GM10248 (cell line): Measurements from ENCODE around the gene GNL3.

Experiments
- CTCF ChIA-PET: fragments of 300-600 bp; sonication (Branson Sonifier 250); formaldehyde crosslinking; extraction: SDS; loops from one replicate; lab custom pipeline; 2021; ENCODE audit warnings: antibody characterized with exemption; lab: Yijun Ruan, JAX
- POLR2A ChIA-PET: fragments of 350-650 bp; sonication (Branson Sonifier 250); formaldehyde crosslinking; extraction: SDS; loops from one replicate; lab custom pipeline; 2020; ENCODE audit warnings: antibody characterized with exemption; lab: Yijun Ruan, JAX
- DNase-seq: peaks from one replicate; pipeline ENCODE4 v3.0.0; 2012; ENCODE audit errors: extremely low spot score
- TF ChIP-seq, protein P1 (sequence below): IDR thresholded peaks from 2 replicates; pipeline ENCODE4 v1.5.1; 2012; ENCODE audit warnings: mild to moderate bottlenecking, low read depth; ENCODE audit errors: extremely low read depth, missing control alignments, control extremely low read depth

GNL3 gene

GRCh38 chr3:52694528-52695189 lies 8.8 kb downstream of the GNL3 start:
- ChIA-PET CTCF (interaction anchor here (0.9 kb wide), 1 partner anchor 8 kb away, joined by 3 read pairs; no protein-coding TSS in a partner anchor), POLR2A (interaction anchor here (1.0 kb wide), 1 partner anchor 27 kb away, joined by 3 read pairs; no protein-coding TSS in a partner anchor)
- DNase-seq = no peak
- TF ChIP-seq, protein P1, sequence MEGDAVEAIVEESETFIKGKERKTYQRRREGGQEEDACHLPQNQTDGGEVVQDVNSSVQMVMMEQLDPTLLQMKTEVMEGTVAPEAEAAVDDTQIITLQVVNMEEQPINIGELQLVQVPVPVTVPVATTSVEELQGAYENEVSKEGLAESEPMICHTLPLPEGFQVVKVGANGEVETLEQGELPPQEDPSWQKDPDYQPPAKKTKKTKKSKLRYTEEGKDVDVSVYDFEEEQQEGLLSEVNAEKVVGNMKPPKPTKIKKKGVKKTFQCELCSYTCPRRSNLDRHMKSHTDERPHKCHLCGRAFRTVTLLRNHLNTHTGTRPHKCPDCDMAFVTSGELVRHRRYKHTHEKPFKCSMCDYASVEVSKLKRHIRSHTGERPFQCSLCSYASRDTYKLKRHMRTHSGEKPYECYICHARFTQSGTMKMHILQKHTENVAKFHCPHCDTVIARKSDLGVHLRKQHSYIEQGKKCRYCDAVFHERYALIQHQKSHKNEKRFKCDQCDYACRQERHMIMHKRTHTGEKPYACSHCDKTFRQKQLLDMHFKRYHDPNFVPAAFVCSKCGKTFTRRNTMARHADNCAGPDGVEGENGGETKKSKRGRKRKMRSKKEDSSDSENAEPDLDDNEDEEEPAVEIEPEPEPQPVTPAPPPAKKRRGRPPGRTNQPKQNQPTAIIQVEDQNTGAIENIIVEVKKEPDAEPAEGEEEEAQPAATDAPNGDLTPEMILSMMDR = no peak

DNA sequence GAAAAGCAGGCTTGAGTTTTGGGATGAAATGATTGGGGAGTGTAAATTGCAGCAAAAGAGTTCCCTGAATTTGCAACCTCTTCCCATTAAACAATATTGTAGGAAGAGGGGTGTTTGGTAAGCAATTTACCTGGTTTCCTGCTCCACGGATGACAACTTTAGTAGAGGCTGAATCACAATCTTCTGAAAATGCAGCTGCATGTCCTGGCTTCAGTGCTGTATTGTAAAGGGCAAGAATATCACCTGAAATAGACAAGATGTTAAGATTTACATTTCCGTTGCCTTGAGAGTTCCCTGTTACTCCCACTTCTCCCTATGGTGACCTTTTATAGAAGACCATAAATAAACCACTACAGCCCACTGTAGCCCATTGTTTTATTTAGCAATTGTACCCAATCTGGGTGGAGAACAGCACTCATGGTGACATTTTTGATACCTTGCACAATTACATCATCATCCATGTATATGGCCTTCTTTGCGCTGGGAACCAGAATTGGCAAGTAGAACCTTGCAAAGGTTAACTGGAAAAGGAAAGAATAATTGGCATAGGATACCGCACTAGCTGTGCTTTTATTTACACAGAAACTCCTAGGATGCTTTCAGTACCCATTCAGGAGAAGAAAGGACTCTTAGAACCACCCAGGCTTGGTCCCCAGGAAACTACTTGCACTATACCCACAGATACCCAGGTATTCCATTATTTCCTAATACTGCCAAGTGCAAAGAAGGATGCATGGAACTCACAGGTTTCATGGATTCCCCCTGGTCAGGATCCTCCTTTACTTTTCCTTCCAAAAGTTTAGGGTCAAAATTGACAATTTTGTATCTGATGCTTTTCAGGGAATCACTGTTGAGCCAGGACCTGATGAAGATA lies 10.2 kb downstream of the GNL3 start:
- POLR2A ChIA-PET = interaction anchor here (1.2 kb wide), 1 partner anchor 9 kb away, joined by 3 read pairs; the partner anchor contains the start of gene GLT8D1

GRCh38 chr3:52696830-52697631 lies 11.2 kb downstream of the GNL3 start:
- ChIA-PET POLR2A (interaction anchor here (1.2 kb wide), 1 partner anchor 8 kb away, joined by 3 read pairs; the partner anchor contains the start of gene GLT8D1), CTCF (interaction anchor here (1.0 to 1.9 kb wide), 3 partner anchors 8 to 10 kb away, joined by 3 to 10 read pairs (median 4); partner anchors contain the start of gene SPCS1)
- no peak for DNase-seq
- TF ChIP-seq, protein P1 = no peak

More for the DNA sequence above, 10.2 kb downstream of the GNL3 start:
- CTCF ChIA-PET = interaction anchor here (0.9 to 1.9 kb wide), 2 partner anchors 9 to 11 kb away, joined by 3 to 10 read pairs; partner anchors contain the start of gene SPCS1
- no peak for DNase-seq
- TF ChIP-seq, protein P1 = no peak

DNA sequence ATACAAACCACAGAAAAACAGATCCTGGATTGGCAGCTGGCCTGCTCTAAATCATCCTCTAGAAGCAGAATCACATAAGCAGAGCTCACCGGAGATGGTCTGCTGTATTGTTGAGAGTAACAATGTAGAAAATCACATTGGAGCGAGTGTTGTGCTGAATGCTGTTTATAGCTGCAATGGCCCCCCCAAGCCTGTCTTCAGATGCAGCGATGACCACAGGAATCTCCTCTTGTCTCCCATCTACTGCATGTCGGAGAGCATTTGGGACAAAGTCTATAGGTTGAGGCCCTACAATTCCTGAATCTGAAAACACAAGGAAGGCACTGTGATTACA lies 11.8 kb downstream of the GNL3 start:
- ChIA-PET CTCF (interaction anchor here (1.0 to 1.9 kb wide), 3 partner anchors 9 to 11 kb away, joined by 3 to 10 read pairs (median 4); partner anchors contain the start of gene SPCS1), POLR2A (no interaction called here)
- no peak for DNase-seq
- TF ChIP-seq, protein P1 = no peak

- ChIA-PET CTCF (no interaction called here), POLR2A (interaction anchor here (0.6 to 1.6 kb wide), 2 partner anchors 11 to 638 kb away, joined by 3 to 6 read pairs; no protein-coding TSS in a partner anchor)
- no peak for DNase-seq
- TF ChIP-seq, protein P1 = no peak
Observed at GRCh38 chr3:52703341-52703740, 17.5 kb downstream of the GNL3 start.
